Measurements from ENCODE around the gene RPS21. TPM values are rescaled to one million over a fixed set of nuclear protein-coding genes. Genes with fewer than 3 reads are reported as not detected.
A peak's percentile ranks its signal among the peaks of the same experiment; 100 is the strongest.

RPS21 gene
- 611 TPM for total RNA-seq

- peak; percentile 97 for DNase-seq
Measured at GRCh38 chr20:62386383-62387218, at the start of gene RPS21. Gene RPS21 (plus strand): TSS chr20:62387103. CDS start chr20:62387339, 236 bp downstream.

- DNase-seq: no peak
Measured at GRCh38 chr20:62337558-62338293, 49.2 kb upstream of the RPS21 start.

GRCh38 chr20:62338294-62338620, 48.6 kb upstream of the RPS21 start:
- DNase-seq: no peak

- no peak for DNase-seq
Measured at GRCh38 chr20:62339647-62340062, 47.2 kb upstream of the RPS21 start.

GRCh38 chr20:62342910-62343309, 44.0 kb upstream of the RPS21 start:
- DNase-seq: no peak

GRCh38 chr20:62344092-62344491, 42.8 kb upstream of the RPS21 start:
- DNase-seq: no peak

- DNase-seq: no peak
Measured at GRCh38 chr20:62344782-62345181, 42.1 kb upstream of the RPS21 start.

- DNase-seq: no peak
Measured at GRCh38 chr20:62345681-62346370, 41.1 kb upstream of the RPS21 start.

- no peak for DNase-seq
Measured at GRCh38 chr20:62346398-62347150, 40.3 kb upstream of the RPS21 start.

- DNase-seq: no peak
Measured at GRCh38 chr20:62347151-62347404, 39.8 kb upstream of the RPS21 start.

GRCh38 chr20:62347445-62347844, 39.5 kb upstream of the RPS21 start:
- no peak for DNase-seq

GRCh38 chr20:62348604-62349003, 38.3 kb upstream of the RPS21 start:
- DNase-seq: no peak

GRCh38 chr20:62349556-62350097, 37.3 kb upstream of the RPS21 start:
- DNase-seq: no peak

- peak; percentile 71 for DNase-seq
Measured at GRCh38 chr20:62350098-62350628, 36.7 kb upstream of the RPS21 start.

- peak; percentile 50 for DNase-seq
Measured at GRCh38 chr20:62350629-62351422, 36.1 kb upstream of the RPS21 start.

GRCh38 chr20:62351469-62352401, 35.2 kb upstream of the RPS21 start:
- no peak for DNase-seq

GRCh38 chr20:62352402-62353288, 34.3 kb upstream of the RPS21 start:
- DNase-seq: peak; percentile 71

- no peak for DNase-seq
Measured at GRCh38 chr20:62353289-62354030, 33.4 kb upstream of the RPS21 start.
